MM.1S (cell line): ENCODE results near the gene CMTM7.

Experiments used
- DNase-seq: peaks from one replicate; pipeline ENCODE4 v3.0.0-alpha.2; 2015
- H2AFZ ChIP-seq: fragments of 300-600 bp; sonication (generic); 2 replicates; pipeline ENCODE4 v1.6.0; 2016; ENCODE audit warnings: antibody characterized with exemption, low read length
- H3F3A ChIP-seq: fragments of 300-600 bp; sonication (generic); 2 replicates; pipeline ENCODE4 v1.6.1; 2016; ENCODE audit warnings: mild to moderate bottlenecking, antibody characterized with exemption, low read length, moderate library complexity, mixed read lengths; ENCODE audit not compliant: insufficient read depth
- H3K27ac ChIP-seq: fragments of 300-600 bp; sonication (generic); 2 replicates; pipeline ENCODE4 v1.5.1; 2016; ENCODE audit warnings: mild to moderate bottlenecking, low read length
- H3K27me3 ChIP-seq: fragments of 300-600 bp; sonication (generic); replicated peaks from 2 replicates; pipeline ENCODE4 v1.6.0; 2016; ENCODE audit warnings: low read length; ENCODE audit not compliant: insufficient read depth
- H3K36me3 ChIP-seq: fragments of 300-600 bp; sonication (generic); replicated peaks from 2 replicates; pipeline ENCODE4 v1.6.1; 2016; ENCODE audit warnings: mild to moderate bottlenecking, low read length, mixed read lengths; ENCODE audit not compliant: insufficient read depth
- H3K4me1 ChIP-seq: fragments of 300-600 bp; sonication (generic); 2 replicates; pipeline ENCODE4 v1.6.1; 2016; ENCODE audit warnings: low read length, mixed read lengths
- H3K4me2 ChIP-seq: fragments of 300-600 bp; sonication (generic); 2 replicates; pipeline ENCODE4 v1.6.0; 2016; ENCODE audit warnings: low read depth, low read length
- H3K4me3 ChIP-seq: fragments of 300-600 bp; sonication (generic); 2 replicates; pipeline ENCODE4 v1.5.1; 2016; ENCODE audit warnings: low read length, mixed read lengths
- H3K79me2 ChIP-seq: fragments of 300-600 bp; sonication (generic); 2 replicates; pipeline ENCODE4 v1.6.1; 2016; ENCODE audit warnings: mixed run types, low read length, mixed read lengths
- H3K9ac ChIP-seq: fragments of 300-600 bp; sonication (generic); 2 replicates; pipeline ENCODE4 v1.6.1; 2016; ENCODE audit warnings: low read length, mixed read lengths
- H3K9me2 ChIP-seq: fragments of 300-600 bp; sonication (generic); replicated peaks from 2 replicates; pipeline ENCODE4 v1.6.1; 2016; ENCODE audit warnings: mild to moderate bottlenecking, low read length, mixed read lengths; ENCODE audit not compliant: insufficient read depth
- H3K9me3 ChIP-seq: fragments of 300-600 bp; sonication (generic); replicated peaks from 2 replicates; pipeline ENCODE4 v1.6.1; 2016; ENCODE audit warnings: mild to moderate bottlenecking, low read length, mixed read lengths; ENCODE audit not compliant: insufficient read depth
- H4K20me1 ChIP-seq: fragments of 300-600 bp; sonication (generic); 2 replicates; pipeline ENCODE4 v1.6.1; 2016; ENCODE audit warnings: mild to moderate bottlenecking, low read length, moderate library complexity, mixed read lengths; ENCODE audit not compliant: insufficient read depth
- EZH2 ChIP-seq: fragments of 300-600 bp; sonication (generic); optimal IDR thresholded peaks from 2 replicates; pipeline ENCODE3; 2017; ENCODE audit warnings: low read depth, mild to moderate bottlenecking, antibody characterized with exemption, low read length, mixed read lengths
- EZH2phosphoT487 ChIP-seq: fragments of 300-600 bp; sonication (generic); IDR thresholded peaks from 2 replicates; pipeline ENCODE4 v1.6.1; 2018; ENCODE audit warnings: antibody characterized with exemption, low read length
- TF ChIP-seq, protein P1 (sequence below): fragments of 300-600 bp; sonication (generic); IDR thresholded peaks from 2 replicates; pipeline ENCODE4 v1.5.1; 2016; ENCODE audit warnings: antibody characterized with exemption, low read length, mixed read lengths

Gene CMTM7

DNA sequence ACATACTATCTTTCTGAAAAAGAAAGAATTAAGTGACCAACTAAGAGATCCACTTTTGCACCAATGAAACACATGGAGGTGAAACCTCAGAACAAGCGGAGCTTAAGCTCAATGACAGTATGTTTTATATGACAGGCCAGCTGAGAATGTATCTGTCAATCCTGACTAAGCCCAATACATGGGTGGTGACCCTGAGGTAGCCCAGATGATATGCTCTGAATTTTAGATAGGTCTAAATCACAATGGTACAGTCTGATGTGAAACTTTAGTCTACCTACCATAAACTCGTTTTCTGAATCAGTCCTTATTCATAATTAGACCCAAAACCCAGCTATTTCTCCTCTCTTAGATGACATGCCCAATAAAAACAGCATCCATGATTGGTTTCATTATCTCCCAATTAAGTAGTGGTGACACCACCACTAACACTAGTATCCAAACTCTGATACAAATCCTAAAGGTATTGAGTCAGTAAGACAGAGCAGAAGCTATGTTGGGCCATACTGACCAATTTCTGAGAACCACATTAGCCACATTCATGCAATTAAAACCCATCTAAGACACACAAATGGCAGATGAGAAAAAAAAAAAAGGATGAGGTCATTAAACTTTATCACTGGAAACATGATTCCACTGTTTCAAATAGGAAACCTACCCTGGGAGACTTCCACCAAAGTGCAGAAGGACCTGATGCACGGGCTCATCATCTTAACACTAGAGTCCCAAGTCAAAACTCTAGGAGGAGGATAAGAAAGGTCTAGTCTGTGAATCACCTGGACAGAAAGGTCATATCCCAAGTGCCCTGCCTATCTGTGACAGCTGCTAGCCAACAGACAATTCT, 90.4 kb downstream of the CMTM7 start:
- Histone ChIP-seq H3K27me3 (no peaks in the 10 kb centered on the region), H3K4me2 (no peak overlapping the region), H2AFZ (no peak overlapping the region), H4K20me1 (no peaks in the 10 kb centered on the region), H3K36me3 (no peaks in the 10 kb centered on the region; the same call in 1 of the 2 replicates), H3F3A (no peaks in the 10 kb centered on the region), H3K79me2 (no peaks in the 10 kb centered on the region), H3K9me3 (no peaks in the 10 kb centered on the region), H3K9ac (no peak overlapping the region), H3K27ac (no peak overlapping the region), H3K9me2 (no peaks in the 10 kb centered on the region), H3K4me1 (no peaks in the 10 kb centered on the region), H3K4me3 (no peak overlapping the region)
- no peak for DNase-seq
- no peak for TF ChIP-seq EZH2phosphoT487
- TF ChIP-seq, protein P1, sequence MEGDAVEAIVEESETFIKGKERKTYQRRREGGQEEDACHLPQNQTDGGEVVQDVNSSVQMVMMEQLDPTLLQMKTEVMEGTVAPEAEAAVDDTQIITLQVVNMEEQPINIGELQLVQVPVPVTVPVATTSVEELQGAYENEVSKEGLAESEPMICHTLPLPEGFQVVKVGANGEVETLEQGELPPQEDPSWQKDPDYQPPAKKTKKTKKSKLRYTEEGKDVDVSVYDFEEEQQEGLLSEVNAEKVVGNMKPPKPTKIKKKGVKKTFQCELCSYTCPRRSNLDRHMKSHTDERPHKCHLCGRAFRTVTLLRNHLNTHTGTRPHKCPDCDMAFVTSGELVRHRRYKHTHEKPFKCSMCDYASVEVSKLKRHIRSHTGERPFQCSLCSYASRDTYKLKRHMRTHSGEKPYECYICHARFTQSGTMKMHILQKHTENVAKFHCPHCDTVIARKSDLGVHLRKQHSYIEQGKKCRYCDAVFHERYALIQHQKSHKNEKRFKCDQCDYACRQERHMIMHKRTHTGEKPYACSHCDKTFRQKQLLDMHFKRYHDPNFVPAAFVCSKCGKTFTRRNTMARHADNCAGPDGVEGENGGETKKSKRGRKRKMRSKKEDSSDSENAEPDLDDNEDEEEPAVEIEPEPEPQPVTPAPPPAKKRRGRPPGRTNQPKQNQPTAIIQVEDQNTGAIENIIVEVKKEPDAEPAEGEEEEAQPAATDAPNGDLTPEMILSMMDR: no peak

DNA sequence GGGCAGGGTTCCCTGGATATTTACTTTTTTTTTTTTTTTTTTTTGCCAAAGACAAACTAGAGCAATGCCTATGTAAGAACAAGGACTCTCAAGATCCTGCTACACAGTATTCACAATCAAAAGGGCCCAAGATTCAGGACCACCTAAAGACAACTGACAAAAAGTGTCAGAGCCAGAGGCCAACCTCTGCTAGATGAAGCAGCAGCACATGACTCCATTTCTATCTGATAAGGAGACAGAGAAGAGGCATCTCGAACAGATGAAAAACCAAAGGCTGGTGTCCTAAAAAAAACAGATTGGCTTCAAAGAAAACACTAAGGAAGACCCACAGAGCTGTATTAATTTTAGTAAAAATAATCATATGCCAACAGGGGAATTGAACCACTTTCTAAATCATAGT, 91.0 kb downstream of the CMTM7 start:
- Histone ChIP-seq H4K20me1 (no peaks in the 10 kb centered on the region), H3K79me2 (no peaks in the 10 kb centered on the region), H2AFZ (no peak overlapping the region), H3K9me3 (no peaks in the 10 kb centered on the region), H3K9ac (no peak overlapping the region), H3K9me2 (no peaks in the 10 kb centered on the region), H3K27ac (no peak overlapping the region), H3F3A (no peaks in the 10 kb centered on the region), H3K4me3 (no peak overlapping the region), H3K27me3 (no peaks in the 10 kb centered on the region), H3K4me1 (no peaks in the 10 kb centered on the region), H3K36me3 (no peaks in the 10 kb centered on the region; the same call in 1 of the 2 replicates), H3K4me2 (no peak overlapping the region)
- no peak for DNase-seq
- TF ChIP-seq EZH2phosphoT487 (no peak), EZH2 (no peak)
- TF ChIP-seq, protein P1: no peak

DNA sequence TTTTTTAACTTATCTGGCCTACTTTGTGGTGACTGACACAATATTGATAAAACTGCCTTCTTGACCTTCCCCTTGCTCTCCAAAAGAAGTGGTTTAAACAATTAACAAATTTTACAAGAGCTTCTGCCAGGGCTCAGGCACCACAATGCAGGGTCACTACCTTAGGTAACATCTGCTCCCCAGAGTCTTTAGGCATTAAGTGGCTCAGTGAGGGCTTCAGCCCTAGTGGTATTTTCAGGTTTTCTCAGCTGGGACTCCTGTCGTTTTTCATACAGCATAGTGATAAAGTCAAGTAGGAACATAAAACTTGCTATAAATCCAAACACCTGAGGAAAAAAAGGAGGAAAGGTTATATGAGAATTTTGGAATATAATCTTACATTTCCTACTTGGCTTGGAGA, 92.1 kb downstream of the CMTM7 start:
- Histone ChIP-seq H3K36me3 (no peaks in the 10 kb centered on the region; the same call in 1 of the 2 replicates), H3K9me2 (no peaks in the 10 kb centered on the region), H3K27me3 (no peaks in the 10 kb centered on the region), H3K79me2 (no peaks in the 10 kb centered on the region), H3K9me3 (no peaks in the 10 kb centered on the region), H3K4me2 (no peak overlapping the region), H3K4me3 (no peak overlapping the region), H2AFZ (no peak overlapping the region), H3F3A (no peaks in the 10 kb centered on the region), H3K9ac (no peak overlapping the region), H3K4me1 (no peaks in the 10 kb centered on the region), H3K27ac (no peak overlapping the region), H4K20me1 (no peaks in the 10 kb centered on the region)
- TF ChIP-seq, protein P1: no peak
- TF ChIP-seq EZH2 (no peak), EZH2phosphoT487 (no peak)
- no peak for DNase-seq
